Activated T-cell treated with anti-CD3 and anti-CD28 coated beads, Interleukin-2, amount 50 U/mL, for 24 hours (primary cell): ENCODE measurements around the gene C1orf116.

Experiments used
- DNase-seq: peaks from one replicate; pipeline ENCODE4 v3.0.0-alpha.2; 2020
- H3K27ac Mint-ChIP-seq: 2 replicates; pipeline ENCODE4 v1.8.0; 2020; ENCODE audit warnings: mild to moderate bottlenecking, mixed read lengths
- H3K27me3 Mint-ChIP-seq: 2 replicates; pipeline ENCODE4 v1.8.0; 2020; ENCODE audit warnings: mixed read lengths
- H3K36me3 Mint-ChIP-seq: 2 replicates; pipeline ENCODE4 v1.8.0; 2020; ENCODE audit warnings: low read depth, mixed read lengths
- H3K4me1 Mint-ChIP-seq: 2 replicates; pipeline ENCODE4 v1.8.0; 2020; ENCODE audit warnings: low read depth, mixed read lengths
- H3K4me3 Mint-ChIP-seq: 2 replicates; pipeline ENCODE4 v1.8.0; 2020; ENCODE audit warnings: mild to moderate bottlenecking, moderate library complexity, mixed read lengths
- H3K9me3 Mint-ChIP-seq: 2 replicates; pipeline ENCODE4 v1.8.0; 2020; ENCODE audit warnings: mixed read lengths

Gene C1orf116

GRCh38 chr1:207034208-207034607 lies 1.7 kb upstream of the C1orf116 start:
- DNase-seq: no peak
- Mint-ChIP-seq H3K36me3 (no peaks in the 10 kb centered on the region), H3K4me1 (peaks cover 2% of the 10 kb centered on the region), H3K4me3 (no peak overlapping the region), H3K27ac (no peak overlapping the region), H3K27me3 (peaks cover 41% of the 10 kb centered on the region), H3K9me3 (no peaks in the 10 kb centered on the region)

DNA sequence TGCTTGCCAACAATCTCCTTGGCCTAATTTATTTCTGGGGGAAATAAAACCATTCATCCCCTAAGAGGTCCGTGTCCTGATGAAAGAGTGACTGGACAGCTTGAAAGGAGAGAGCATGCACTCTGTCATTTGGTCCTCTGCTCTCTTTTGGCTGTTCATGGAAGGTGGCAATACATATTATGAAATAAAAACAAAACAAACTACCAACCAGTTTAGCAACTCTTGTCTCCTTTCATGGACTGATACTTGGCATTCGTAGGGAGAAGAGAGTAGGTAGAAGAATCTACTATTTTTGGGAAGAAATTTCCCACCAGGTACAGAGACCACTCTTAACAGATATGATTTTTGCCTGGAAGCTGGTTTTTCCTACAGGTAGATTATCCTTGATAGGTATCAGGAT lies 746 bp upstream of the C1orf116 start:
- H3K27ac Mint-ChIP-seq: no peak overlapping the region
- no peak for DNase-seq
- peaks cover 2% of the 10 kb centered on the region for H3K4me1 Mint-ChIP-seq
- no peaks in the 10 kb centered on the region for H3K36me3 Mint-ChIP-seq
- peaks cover 46% of the 10 kb centered on the region for H3K27me3 Mint-ChIP-seq
- H3K4me3 Mint-ChIP-seq: no peak overlapping the region
- no peaks in the 10 kb centered on the region for H3K9me3 Mint-ChIP-seq

DNA sequence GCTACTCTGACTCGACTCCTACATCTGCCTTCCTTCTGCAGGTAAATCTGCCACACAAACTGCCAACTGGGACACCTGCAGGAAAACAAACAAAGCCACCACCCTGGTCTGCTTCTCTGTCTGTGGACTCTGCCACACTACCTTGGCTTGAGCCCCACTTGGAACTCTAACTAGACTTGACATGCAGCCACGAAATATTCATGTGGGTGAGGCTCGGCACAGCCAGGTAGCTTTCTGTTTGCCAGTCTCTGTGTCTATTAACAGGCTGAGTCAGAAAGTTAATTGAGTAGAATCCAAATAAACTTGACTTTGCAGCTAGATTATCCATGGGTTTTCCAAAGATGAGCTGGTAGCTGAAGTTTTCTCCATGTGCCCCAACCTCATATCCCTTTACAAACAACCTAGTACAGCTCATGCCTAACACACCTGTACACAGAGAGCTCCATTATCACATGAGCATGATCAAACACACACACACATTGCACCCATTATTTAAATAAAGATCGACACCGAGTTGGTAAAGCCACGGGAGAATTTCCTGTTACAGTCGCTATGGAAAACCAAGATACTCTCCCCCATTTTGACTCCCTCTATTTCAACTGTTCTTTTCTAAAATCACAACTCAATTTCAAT lies 808 bp downstream of the C1orf116 start:
- Mint-ChIP-seq H3K4me3 (no peak overlapping the region), H3K36me3 (no peaks in the 10 kb centered on the region), H3K27me3 (peaks cover 54% of the 10 kb centered on the region), H3K4me1 (peaks cover 2% of the 10 kb centered on the region), H3K9me3 (no peaks in the 10 kb centered on the region), H3K27ac (no peak overlapping the region)
- DNase-seq: no peak

DNA sequence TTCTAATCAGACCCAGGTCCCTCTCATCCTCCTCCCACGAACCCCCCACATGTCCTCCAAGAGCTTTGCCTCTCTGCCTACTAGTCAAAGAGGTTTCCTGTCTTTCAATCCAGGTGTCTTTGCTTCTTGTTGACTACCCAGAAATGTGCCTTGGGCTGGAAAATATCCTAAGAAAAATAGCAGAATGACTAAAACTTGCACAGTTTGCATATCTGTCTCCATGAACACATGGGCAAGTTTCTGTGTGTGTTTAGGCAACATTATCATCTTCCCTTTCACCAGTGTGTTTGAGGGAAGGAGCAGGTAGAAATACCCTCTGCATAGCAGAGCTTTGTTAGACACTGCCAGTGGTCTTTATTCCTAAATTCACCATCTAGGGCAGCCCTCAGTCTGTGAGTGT lies 1.5 kb downstream of the C1orf116 start:
- Mint-ChIP-seq H3K4me1 (peaks cover 2% of the 10 kb centered on the region), H3K27me3 (peaks cover 54% of the 10 kb centered on the region)
- DNase-seq: no peak

DNA sequence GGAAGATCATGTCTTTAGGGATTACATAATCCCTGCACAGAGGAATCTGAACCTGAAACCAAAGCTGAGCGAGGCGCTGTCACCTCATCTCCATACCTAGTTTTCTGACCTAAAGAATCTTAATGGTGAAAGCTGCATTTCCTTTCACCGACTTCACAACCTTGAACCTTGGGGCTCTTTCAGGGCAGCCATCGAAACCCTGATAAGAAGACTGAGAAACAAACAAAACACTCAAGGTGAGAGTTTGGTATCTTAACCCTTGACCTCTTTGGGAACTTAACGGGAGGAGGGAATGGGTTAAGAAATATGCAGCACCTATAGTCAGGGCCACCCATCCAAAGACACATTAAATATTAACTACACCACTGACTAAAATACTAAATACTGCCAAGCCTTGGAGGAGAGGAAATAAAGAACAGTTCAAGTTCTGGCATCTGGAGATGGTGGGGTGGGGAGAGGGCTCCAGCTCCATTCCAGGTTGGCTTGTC lies 2.0 kb downstream of the C1orf116 start:
- Mint-ChIP-seq H3K4me3 (no peak overlapping the region), H3K4me1 (peaks cover 2% of the 10 kb centered on the region), H3K9me3 (no peaks in the 10 kb centered on the region), H3K27me3 (peaks cover 54% of the 10 kb centered on the region), H3K36me3 (no peaks in the 10 kb centered on the region), H3K27ac (no peak overlapping the region)
- no peak for DNase-seq

More for the DNA sequence above, 1.5 kb downstream of the C1orf116 start:
- Mint-ChIP-seq H3K9me3 (no peaks in the 10 kb centered on the region), H3K4me3 (no peak overlapping the region), H3K36me3 (no peaks in the 10 kb centered on the region), H3K27ac (no peak overlapping the region)

GRCh38 chr1:207029701-207030521 lies 2.6 kb downstream of the C1orf116 start:
- Mint-ChIP-seq H3K36me3 (no peaks in the 10 kb centered on the region), H3K27me3 (peaks cover 54% of the 10 kb centered on the region), H3K27ac (no peak overlapping the region), H3K4me1 (peaks cover 2% of the 10 kb centered on the region), H3K4me3 (no peak overlapping the region), H3K9me3 (no peaks in the 10 kb centered on the region)
- DNase-seq: no peak

GRCh38 chr1:207028884-207029650 lies 3.5 kb downstream of the C1orf116 start:
- Mint-ChIP-seq H3K27ac (no peak overlapping the region), H3K9me3 (no peaks in the 10 kb centered on the region), H3K36me3 (no peaks in the 10 kb centered on the region), H3K4me1 (peaks cover 6% of the 10 kb centered on the region), H3K4me3 (no peak overlapping the region), H3K27me3 (peaks cover 57% of the 10 kb centered on the region)
- DNase-seq: no peak

DNA sequence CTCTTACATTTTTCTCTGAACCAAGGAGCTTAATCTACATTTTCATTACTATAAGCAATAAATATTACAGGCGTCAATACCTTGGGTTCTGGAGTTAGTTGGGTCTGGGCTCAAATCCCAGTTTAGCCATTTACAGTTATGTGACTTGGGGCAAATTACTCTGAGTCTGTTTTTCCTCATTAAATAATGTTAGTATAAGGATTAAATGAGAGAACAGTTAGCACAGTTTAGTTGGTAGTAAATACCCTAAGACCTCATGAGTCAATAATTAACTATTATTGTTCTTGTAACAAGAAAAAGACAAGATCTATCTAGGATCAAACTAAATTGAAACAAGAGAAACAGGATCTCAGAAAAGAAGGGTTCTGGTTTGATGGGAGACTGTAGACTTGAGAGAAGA lies 4.6 kb downstream of the C1orf116 start:
- Mint-ChIP-seq H3K9me3 (no peaks in the 10 kb centered on the region), H3K36me3 (no peaks in the 10 kb centered on the region), H3K27me3 (peaks cover 50% of the 10 kb centered on the region), H3K4me3 (no peak overlapping the region), H3K4me1 (peaks cover 6% of the 10 kb centered on the region), H3K27ac (no peak overlapping the region)
- no peak for DNase-seq

DNA sequence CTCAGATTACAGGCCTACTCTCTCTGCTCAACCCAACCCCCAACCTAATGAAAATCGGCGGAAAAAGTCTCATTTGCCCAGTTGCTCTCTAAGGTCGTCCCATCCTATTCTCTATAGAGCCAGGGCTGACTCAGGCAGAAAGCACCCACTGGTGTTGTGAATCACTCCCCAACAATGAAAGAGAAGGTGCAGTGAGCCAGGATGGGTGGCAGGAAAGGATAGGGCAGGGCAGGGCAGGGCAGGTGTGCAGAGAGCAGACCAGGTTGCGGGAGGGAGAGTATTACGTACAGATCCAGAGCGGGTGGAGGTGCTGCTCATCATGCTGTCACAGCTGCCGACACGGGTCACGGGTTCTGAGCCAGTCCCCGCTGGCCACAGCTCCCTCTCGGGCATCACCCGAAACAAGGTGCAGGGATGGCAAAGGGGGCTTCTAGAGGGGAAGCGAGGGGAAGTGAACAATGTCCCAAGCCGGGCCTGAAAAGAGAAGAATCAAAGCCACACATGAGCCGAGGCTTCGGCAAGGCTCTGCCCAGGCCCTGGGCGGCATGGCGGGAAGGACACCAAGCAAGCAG lies 5.3 kb downstream of the C1orf116 start:
- peaks cover 6% of the 10 kb centered on the region for H3K4me1 Mint-ChIP-seq
- no peak overlapping the region for H3K27ac Mint-ChIP-seq
- no peaks in the 10 kb centered on the region for H3K9me3 Mint-ChIP-seq
- no peak for DNase-seq
- no peak overlapping the region for H3K4me3 Mint-ChIP-seq
- peaks cover 46% of the 10 kb centered on the region for H3K27me3 Mint-ChIP-seq
- no peaks in the 10 kb centered on the region for H3K36me3 Mint-ChIP-seq

DNA sequence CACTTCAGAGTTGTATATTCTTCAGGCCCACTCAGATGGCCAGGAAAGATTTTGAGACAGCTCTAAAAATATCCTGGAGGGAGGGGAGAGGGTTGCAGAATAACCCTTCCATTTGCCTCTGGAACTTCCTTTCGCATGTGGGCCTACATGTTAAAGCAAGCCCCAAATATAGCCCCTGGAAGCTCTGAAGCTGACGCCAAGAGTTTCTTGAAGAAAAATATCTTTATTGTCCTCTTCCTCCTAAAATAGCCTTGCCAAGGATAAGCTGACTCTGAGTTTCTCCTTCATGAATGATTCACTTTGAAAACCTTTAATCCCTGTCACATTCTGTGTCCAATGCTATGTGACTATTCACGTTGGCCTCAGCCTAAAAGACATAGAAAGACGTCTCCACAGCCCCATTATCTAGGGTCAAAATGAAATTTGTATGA lies 6.4 kb downstream of the C1orf116 start:
- Mint-ChIP-seq H3K9me3 (no peaks in the 10 kb centered on the region), H3K27me3 (peaks cover 38% of the 10 kb centered on the region), H3K4me3 (no peak overlapping the region), H3K27ac (no peak overlapping the region), H3K4me1 (peaks cover 6% of the 10 kb centered on the region), H3K36me3 (no peaks in the 10 kb centered on the region)
- no peak for DNase-seq

DNA sequence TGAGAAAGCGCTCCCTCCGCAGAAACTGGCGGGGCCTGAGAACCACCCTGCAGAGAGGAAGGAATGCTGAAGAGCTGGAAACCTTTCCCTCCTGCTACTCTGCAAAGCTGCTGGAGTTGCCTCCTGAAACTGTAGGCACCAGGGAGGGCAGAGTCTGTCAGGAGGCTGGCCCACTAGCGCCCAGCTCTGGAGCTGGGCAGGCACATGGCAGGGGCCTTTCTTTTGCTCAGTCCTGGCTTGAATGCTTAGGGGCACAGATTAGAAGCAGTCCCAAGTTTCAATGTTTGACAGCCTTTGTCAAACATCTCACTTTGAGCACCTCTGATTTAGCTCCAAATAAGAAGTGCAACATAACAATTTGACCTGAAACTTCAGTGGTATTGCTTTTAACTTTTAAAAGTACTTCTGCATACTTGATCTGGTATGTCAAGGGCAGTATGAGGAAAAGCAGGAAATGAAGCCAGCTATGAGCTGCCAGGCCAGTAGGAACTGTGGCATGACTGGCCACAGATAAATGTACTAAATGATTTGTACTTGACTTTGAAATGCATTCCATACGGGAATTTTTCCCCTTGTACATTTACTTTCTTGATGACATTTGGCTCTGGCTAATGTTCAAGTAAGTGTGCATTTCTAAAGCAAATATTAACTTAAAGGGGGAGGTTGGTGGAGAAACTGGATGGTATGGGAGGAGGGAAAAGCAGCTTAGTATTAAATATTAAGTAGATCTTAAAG lies 7.2 kb downstream of the C1orf116 start:
- Mint-ChIP-seq H3K36me3 (no peaks in the 10 kb centered on the region), H3K4me3 (no peak overlapping the region), H3K27ac (no peak overlapping the region), H3K27me3 (peaks cover 34% of the 10 kb centered on the region), H3K4me1 (peaks cover 8% of the 10 kb centered on the region), H3K9me3 (no peaks in the 10 kb centered on the region)
- no peak for DNase-seq

GRCh38 chr1:207024202-207025145 lies 8.1 kb downstream of the C1orf116 start:
- Mint-ChIP-seq H3K4me1 (peaks cover 6% of the 10 kb centered on the region), H3K4me3 (no peak overlapping the region), H3K9me3 (no peaks in the 10 kb centered on the region), H3K27me3 (peaks cover 27% of the 10 kb centered on the region), H3K27ac (no peak overlapping the region), H3K36me3 (no peaks in the 10 kb centered on the region)
- DNase-seq: no peak

DNA sequence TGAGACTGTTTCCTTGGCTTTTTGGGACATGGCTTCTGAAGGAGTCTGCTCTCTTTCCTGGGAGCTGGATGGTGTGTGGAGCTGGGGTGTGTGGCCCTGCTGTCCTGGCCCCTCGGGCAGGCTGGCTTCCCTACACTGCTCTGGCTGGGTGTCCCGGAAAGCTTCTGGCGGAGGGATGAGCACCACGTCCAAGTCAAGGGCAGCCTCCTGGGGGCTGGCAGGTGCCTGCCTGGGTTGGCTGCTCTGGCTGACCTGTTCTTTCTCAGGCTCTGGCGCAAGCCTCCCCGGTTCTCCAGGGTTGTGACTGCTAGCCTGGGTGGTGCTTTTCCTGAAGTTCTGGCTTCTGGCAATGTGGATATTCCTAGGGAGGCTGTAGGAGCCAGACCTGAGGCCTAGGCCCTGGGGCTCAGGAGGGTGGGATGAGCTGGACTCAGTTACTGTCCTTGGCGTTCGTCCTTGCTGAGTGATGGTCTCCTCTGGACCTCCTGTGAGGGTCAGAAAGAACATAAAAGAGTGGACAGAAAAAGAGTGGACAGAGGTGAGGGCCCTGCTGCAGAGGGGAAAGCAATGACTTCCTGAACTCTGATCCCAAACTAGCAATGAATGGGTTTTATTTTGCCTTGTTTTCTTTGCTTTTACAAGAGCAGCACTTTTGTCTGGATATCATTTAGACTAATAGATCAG lies 9.4 kb downstream of the C1orf116 start:
- Mint-ChIP-seq H3K36me3 (no peaks in the 10 kb centered on the region), H3K27ac (no peak overlapping the region), H3K27me3 (peaks cover 22% of the 10 kb centered on the region), H3K4me1 (peaks cover 6% of the 10 kb centered on the region), H3K9me3 (no peaks in the 10 kb centered on the region), H3K4me3 (no peak overlapping the region)
- no peak for DNase-seq
